K562 (cell line): ENCODE results near the gene KLK1. TPM values are rescaled to one million over a fixed set of nuclear protein-coding genes. Genes with fewer than 3 reads are reported as not detected.
A peak's percentile ranks its signal among the peaks of the same experiment; 100 is the strongest.

Experiments
- ATAC-seq: fragments of 200-7000 bp; cut with Tn5 transposase; 3 replicates; pipeline ENCODE4 v1.9.1; 2020; ENCODE audit warnings: moderate library complexity
- BruUV-seq: library from RNA; stranded (reverse); fragments of 400-500 nt; replicated peaks from 2 replicates; lab custom pipeline; 2021; lab: Mats Ljungman, UMichigan
- CTCF ChIA-PET: fragments of 300-600 bp; formaldehyde crosslinking; extraction: SDS; loops from one replicate; lab custom pipeline; 2021; ENCODE audit warnings: low intra/inter-chr PET ratio; lab: Yijun Ruan, JAX
- POLR2A ChIA-PET: fragments of 300-600, 350-650 bp; sonication (Branson Sonifier 250); formaldehyde crosslinking; extraction: SDS; loops from one replicate; lab custom pipeline; 2021; ENCODE audit warnings: antibody characterized with exemption, inconsistent platforms; lab: Yijun Ruan, JAX
- DNase-seq, 4 experiments: peaks; one replicate each; pipeline versions ENCODE4 v3.0.0 to v3.0.0-alpha.2; 2011 to 2018; ENCODE audit warnings: low spot score in 3 of 4, mixed read lengths in 3 of 4; ENCODE audit errors: extremely low read depth in 1 of 4
- FAIRE-seq: peaks from 2 replicates; lab custom pipeline; 2011; peaks lifted over from hg19 to GRCh38; lab: Jason Lieb, UNC
- H2AFZ ChIP-seq: 2 replicates; pipeline ENCODE4 v1.6.0; 2011; ENCODE audit warnings: low read depth, low read length, control low read depth, inconsistent platforms
- H3K27ac ChIP-seq: fragments of 200-600 bp; 3 replicates; pipeline ENCODE4 v1.8.0; 2011; ENCODE audit warnings: low read depth, mild to moderate bottlenecking, control low read depth, inconsistent platforms, low read length, moderate library complexity, mixed read lengths; ENCODE audit errors: extremely low read depth
- H3K27me3 ChIP-seq, 2 experiments: fragments of 300-600 bp in 1 of 2; 2 replicates in 1 of 2; 3 replicates in 1 of 2; pipeline versions ENCODE4 v1.6.0 to v1.8.0; 2011; ENCODE audit warnings: inconsistent platforms in 2 of 2, low read length in 2 of 2, mild to moderate bottlenecking in 1 of 2, mixed read lengths in 1 of 2, moderate library complexity in 1 of 2; ENCODE audit not compliant: control insufficient read depth in 2 of 2, insufficient read depth in 2 of 2
- H3K36me3 ChIP-seq: fragments of 300-600 bp; 3 replicates; pipeline ENCODE4 v1.8.0; 2011; ENCODE audit warnings: mild to moderate bottlenecking, low read length, inconsistent platforms; ENCODE audit not compliant: control insufficient read depth, insufficient read depth
- H3K4me1 ChIP-seq, 2 experiments: fragments of 200-600 bp in 1 of 2; replicated peaks in 1 of 2; 2 replicates in 1 of 2; 3 replicates in 1 of 2; pipeline versions ENCODE4 v1.5.1 to v1.8.0; 2011; ENCODE audit warnings: inconsistent platforms in 2 of 2, low read length in 2 of 2, mild to moderate bottlenecking in 1 of 2, mixed read lengths in 1 of 2, moderate library complexity in 1 of 2; ENCODE audit not compliant: control insufficient read depth in 2 of 2, insufficient read depth in 2 of 2
- H3K4me2 ChIP-seq: 2 replicates; pipeline ENCODE4 v1.6.1; 2011; ENCODE audit warnings: low read length, control low read depth, inconsistent platforms, mixed read lengths; ENCODE audit not compliant: insufficient read depth
- H3K4me3 ChIP-seq: fragments of 200-600 bp; sonication (generic), shearing (Covaris generic); 2 replicates; pipeline ENCODE4 v1.5.1; 2016; ENCODE audit warnings: control low read depth, inconsistent platforms
- H3K79me2 ChIP-seq: fragments of 200-600 bp; 3 replicates; pipeline ENCODE4 v1.8.0; 2011; ENCODE audit warnings: low read length, inconsistent platforms; ENCODE audit not compliant: control insufficient read depth, insufficient read depth
- H3K9ac ChIP-seq, 2 experiments: 2 replicates each; pipeline versions ENCODE4 v1.6.0 to v1.6.1; 2011; ENCODE audit warnings: low read depth in 2 of 2, low read length in 2 of 2, control low read depth in 1 of 2, inconsistent platforms in 1 of 2, mild to moderate bottlenecking in 1 of 2, mixed read lengths in 1 of 2; ENCODE audit not compliant: insufficient read depth in 1 of 2
- H3K9me1 ChIP-seq: one replicate; pipeline ENCODE4 v1.6.0; 2011; ENCODE audit warnings: inconsistent platforms, mild to moderate bottlenecking, low read length, moderate library complexity; ENCODE audit not compliant: control insufficient read depth, insufficient read depth
- H3K9me3 ChIP-seq: replicated peaks from 2 replicates; pipeline ENCODE4 v1.5.1; 2011; ENCODE audit warnings: low read depth, low read length, inconsistent platforms; ENCODE audit not compliant: control insufficient read depth, insufficient read depth
- H4K20me1 ChIP-seq: replicated peaks from 2 replicates; pipeline ENCODE4 v1.6.1; 2011; ENCODE audit warnings: low read length, inconsistent platforms, mixed read lengths; ENCODE audit not compliant: control insufficient read depth, insufficient read depth
- ARNT ChIP-seq, 2 experiments: fragments of 450-650 bp; IDR thresholded peaks; 2 replicates each; pipeline ENCODE4 v1.6.1; 2016; ENCODE audit warnings: mild to moderate bottlenecking in 1 of 2
- BCL6 ChIP-seq: fragments of 250-450 bp; sonication (Bioruptor Pico); IDR thresholded peaks from 2 replicates; pipeline ENCODE4 v1.4.0; 2020
- BHLHE40 ChIP-seq: IDR thresholded peaks from 2 replicates; pipeline ENCODE4 v1.6.1; 2011; ENCODE audit warnings: low read length, improper control_type of control experiment
- CREB5 ChIP-seq: fragments of 250-450 bp; sonication (Bioruptor Pico); IDR thresholded peaks from 2 replicates; pipeline ENCODE4 v1.5.0; 2020; ENCODE audit warnings: mild to moderate bottlenecking
- EP400 ChIP-seq: fragments of 450-650 bp; IDR thresholded peaks from 2 replicates; pipeline ENCODE4 v1.6.1; 2017; ENCODE audit warnings: antibody characterized with exemption, mild to moderate bottlenecking, moderate library complexity
- ETS2 ChIP-seq: IDR thresholded peaks from 2 replicates; pipeline ENCODE4 v1.6.1; 2016; ENCODE audit warnings: borderline replicate concordance, missing genetic modification characterization, mild to moderate bottlenecking, moderate library complexity, missing compliant biosample characterization; ENCODE audit not compliant: poor library complexity, severe bottlenecking
- ETV5 ChIP-seq: sonication (generic); formaldehyde crosslinking; IDR thresholded peaks from 2 replicates; pipeline ENCODE4 v1.4.0; 2020; ENCODE audit warnings: low read depth, mild to moderate bottlenecking, missing genetic modification reagents
- GABPB1 ChIP-seq: sonication (generic); formaldehyde crosslinking; IDR thresholded peaks from 2 replicates; pipeline ENCODE4 v1.8.0; 2022; ENCODE audit warnings: mild to moderate bottlenecking, missing genetic modification reagents
- KAT7 ChIP-seq: sonication (generic); formaldehyde crosslinking; IDR thresholded peaks from 2 replicates; pipeline ENCODE4 v1.8.0; 2022; ENCODE audit warnings: missing genetic modification reagents, mild to moderate bottlenecking, borderline replicate concordance
- KLF13 ChIP-seq: fragments of 450-650 bp; IDR thresholded peaks from 2 replicates; pipeline ENCODE4 v1.6.1; 2016; ENCODE audit warnings: missing genetic modification characterization, low read depth, mild to moderate bottlenecking, missing compliant biosample characterization, moderate library complexity, borderline replicate concordance
- NRF1 ChIP-seq, 2 experiments: fragments of 450-650 bp; IDR thresholded peaks in 1 of 2; conservative IDR thresholded peaks in 1 of 2; 2 replicates each; pipeline ENCODE4 v1.6.1; 2014; ENCODE audit warnings: mild to moderate bottlenecking in 2 of 2
- PHB ChIP-seq: fragments of 250-450 bp; sonication (Bioruptor Pico); IDR thresholded peaks from 2 replicates; pipeline ENCODE4 v1.5.0; 2021
- POU5F1 ChIP-seq: fragments of 150-350 bp; IDR thresholded peaks from 2 replicates; pipeline ENCODE4 v1.6.1; 2014; ENCODE audit warnings: borderline replicate concordance, low read length, low read depth, mild to moderate bottlenecking; ENCODE audit not compliant: partially characterized antibody
- PTRF ChIP-seq: fragments of 450-650 bp; IDR thresholded peaks from 2 replicates; pipeline ENCODE4 v1.6.1; 2016; ENCODE audit warnings: mild to moderate bottlenecking, missing genetic modification characterization, missing compliant biosample characterization
- ZNF121 ChIP-seq: sonication (generic); formaldehyde crosslinking; conservative IDR thresholded peaks from 2 replicates; pipeline ENCODE4 v1.8.0; 2022; ENCODE audit warnings: missing genetic modification reagents
- ZNF277 ChIP-seq: fragments of 250-450 bp; sonication (Bioruptor Pico); IDR thresholded peaks from 2 replicates; pipeline ENCODE4 v1.8.0; 2022; ENCODE audit warnings: inconsistent platforms, mild to moderate bottlenecking, moderate library complexity, borderline replicate concordance
- WGBS: fragments of 100-300 bp; shearing (Covaris generic); methylation state at CpG from one replicate; pipeline ENCODE4 v1.1.6; 2016; ENCODE audit warnings: low coverage, mixed read lengths; ENCODE audit not compliant: insufficient coverage; ENCODE audit errors: missing lambda C conversion rate; 5-methylcytosine and 5-hydroxymethylcytosine counted together
- in situ Hi-C: fragments of 300-500 bp; cut with MboI; formaldehyde crosslinking; loops from 4 replicates; pipeline ENCODE4 v1.15.0; 2018; ENCODE audit warnings: inconsistent platforms, mixed read lengths
- intact Hi-C: fragments of 100-400 bp; cut with micrococcal nuclease; formaldehyde crosslinking; loops from 2 replicates; pipeline ENCODE4 v1.14.2; 2022
- polyA plus RNA-seq, 8 experiments: library from polyadenylated mRNA; depleted of rRNA in 4 of 8; stranded (reverse) in 5 of 8; unstranded in 3 of 8; fragments of >200 nt; fragmentation: Nextera tagmentation in 2 of 8; fragmentation: Illumina TruSeq in 1 of 8; extraction: Ambion mirVana in 2 of 8; extraction: Trizol in 1 of 8; gene quantifications; 2 replicates each; pipeline versions ENCODE4 v1.2.1 to v1.2.3, GENCODE V29; 2011 to 2014; ENCODE audit warnings: inconsistent platforms in 1 of 8, missing spikeins in 1 of 8
- total RNA-seq, 7 experiments: library from RNA; depleted of rRNA in 6 of 7; stranded (reverse); fragments of >200 nt in 6 of 7; fragmentation: Illumina TruSeq in 2 of 7; extraction: Trizol in 2 of 7; gene quantifications; 2 replicates each; pipeline versions ENCODE4 v1.2.1 to v1.2.3, GENCODE V29; 2011 to 2021; ENCODE audit warnings: low replicate concordance in 1 of 7
- TF ChIP-seq, protein P1 (sequence below): fragments of 250-450 bp; sonication (Bioruptor Pico); IDR thresholded peaks from 2 replicates; pipeline ENCODE4 v1.5.0; 2021

KLK1 gene
- total and polyA plus RNA-seq, 9 of the 15 experiments (the other 6 are each of a cell fraction or from before 2014, with no cell fraction given) = 0.87 to 15.4 (median 9.1) TPM

DNA sequence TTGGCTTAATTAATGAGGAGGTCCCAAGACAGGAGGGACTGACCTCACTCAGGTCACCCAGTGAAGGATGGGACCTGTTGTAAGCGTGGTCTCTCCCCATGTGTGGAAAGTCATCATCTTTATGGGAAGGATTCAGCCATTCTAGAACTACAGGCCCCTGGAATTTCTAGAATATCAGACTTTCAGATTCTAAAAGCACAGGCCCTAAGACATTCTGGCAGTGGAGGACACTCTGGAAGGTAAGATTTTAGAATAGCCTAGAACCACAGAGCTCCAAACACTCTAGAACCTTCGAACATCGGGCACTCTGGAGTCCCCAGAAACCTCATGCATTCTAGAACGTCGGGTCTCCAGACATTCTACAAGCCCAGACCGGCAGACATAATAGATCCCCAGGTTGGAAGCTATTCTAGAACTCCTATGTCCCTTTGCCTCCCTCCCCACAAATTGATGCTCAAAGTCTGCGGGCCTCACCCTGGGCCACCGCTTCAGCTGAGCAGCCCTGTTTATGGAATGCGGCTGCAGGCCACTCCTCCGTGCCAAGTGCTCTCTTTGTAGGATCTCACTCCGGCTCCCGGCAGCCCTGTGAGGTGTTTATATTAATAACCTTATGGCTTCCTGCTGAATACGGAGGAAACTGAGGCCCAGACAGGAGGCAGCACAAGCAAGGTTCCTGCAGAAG is 11.7 kb upstream of the KLK1 start:
- H3K9ac ChIP-seq = peak overlapping the region; percentile 66 to 94
- H3K4me3 ChIP-seq = peak overlapping the region; percentile 52
- peak; percentile 69 for FAIRE-seq
- DNase-seq = no peak
- H3K36me3 ChIP-seq = no peaks in the 10 kb centered on the region
- H3K9me3 ChIP-seq = no peaks in the 10 kb centered on the region
- no peaks in the 10 kb centered on the region; the same call in 1 of the 2 replicates for H4K20me1 ChIP-seq
- BruUV-seq = TSS peak; percentile 59
- WGBS = 31% methylated on average over 13 of the region's 13 CpGs
- peak overlapping the region; percentile 61 for H3K27ac ChIP-seq
- peaks cover 14 to 20% of the 10 kb centered on the region in 2 experiments; a peak in 4 of 5 replicates for H3K4me1 ChIP-seq
- H2AFZ ChIP-seq = peak overlapping the region; percentile 99
- 0 out of 5 replicates have a peak, but pooled peaks cover 0 to 6% of the 10 kb centered on the region in 2 experiments for H3K27me3 ChIP-seq
- ATAC-seq = peak; percentile 11; the same call in 2 of the 3 replicates
- peak overlapping the region; percentile 95 for H3K4me2 ChIP-seq
- CTCF ChIA-PET = no interaction called here
- H3K9me1 ChIP-seq = no peaks in the 10 kb centered on the region
- in situ Hi-C loops (no loop called here), intact Hi-C loops (loop anchor here (5.0 kb wide), 1 partner anchor 33 kb away; no protein-coding TSS in a partner anchor)
- POLR2A ChIA-PET = interaction anchor here (0.9 to 1.1 kb wide), 3 partner anchors 10 to 31 kb away, joined by 3 to 6 read pairs (median 3); no protein-coding TSS in a partner anchor
- no peaks in the 10 kb centered on the region for H3K79me2 ChIP-seq
- TF ChIP-seq BHLHE40 (no peak), POU5F1 (no peak), ARNT (IDR thresholded peaks at IDR 0.05) (peak in 1 of 2 experiments; percentile 97; a peak in 2 of 4 replicates), ETS2 (tag) (no peak), PHB (CRISPR knock-in tag) (no peak), KAT7 (peak; percentile 11; the same call in 1 of the 2 replicates), ETV5 (CRISPR knock-in tag) (0 out of 2 replicates have a peak, but pooled peaks have one; percentile 30), BCL6 (CRISPR knock-in tag) (no peak), GABPB1 (CRISPR knock-in tag) (no peak), KLF13 (tag) (no peak), ZNF121 (CRISPR knock-in tag) (peak; percentile 58; the same call in 1 of the 2 replicates), PTRF (tag) (no peak), ZNF277 (CRISPR knock-in tag) (no peak), CREB5 (CRISPR knock-in tag) (no peak), NRF1 (conservative IDR thresholded peaks at IDR 0.05 in 1 of 2, IDR thresholded peaks at IDR 0.05 in 1 of 2) (no peak), EP400 (no peak)
- TF ChIP-seq, protein P1, sequence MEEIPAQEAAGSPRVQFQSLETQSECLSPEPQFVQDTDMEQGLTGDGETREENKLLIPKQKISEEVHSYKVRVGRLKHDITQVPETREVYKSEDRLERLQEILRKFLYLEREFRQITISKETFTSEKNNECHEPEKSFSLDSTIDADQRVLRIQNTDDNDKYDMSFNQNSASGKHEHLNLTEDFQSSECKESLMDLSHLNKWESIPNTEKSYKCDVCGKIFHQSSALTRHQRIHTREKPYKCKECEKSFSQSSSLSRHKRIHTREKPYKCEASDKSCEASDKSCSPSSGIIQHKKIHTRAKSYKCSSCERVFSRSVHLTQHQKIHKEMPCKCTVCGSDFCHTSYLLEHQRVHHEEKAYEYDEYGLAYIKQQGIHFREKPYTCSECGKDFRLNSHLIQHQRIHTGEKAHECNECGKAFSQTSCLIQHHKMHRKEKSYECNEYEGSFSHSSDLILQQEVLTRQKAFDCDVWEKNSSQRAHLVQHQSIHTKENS (CRISPR knock-in tag) = no peak
